WTC11 (cell line): ENCODE measurements around the gene ADGRA1. TPM values are rescaled to one million over a fixed set of nuclear protein-coding genes. Genes with fewer than 3 reads are reported as not detected.

Experiments
- ATAC-seq: fragments of 200-7000 bp; cut with Tn5 transposase; 2 replicates; pipeline ENCODE4 v1.10.0; 2021; ENCODE audit warnings: mild to moderate bottlenecking, moderate library complexity
- CTCF ChIA-PET: fragments of 300-600 bp; sonication (Branson Sonifier 250); formaldehyde crosslinking; loops from one replicate; lab custom pipeline; 2021; ENCODE audit warnings: antibody characterized with exemption; lab: Charles Lee
- POLR2A ChIA-PET: fragments of 350-600 bp; sonication (Branson Sonifier 250); formaldehyde crosslinking; loops from one replicate; lab custom pipeline; 2021; ENCODE audit warnings: antibody characterized with exemption; lab: Charles Lee
- DNase-seq: peaks from one replicate; pipeline ENCODE4 v3.0.0; 2021; ENCODE audit warnings: low spot score
- H3K27ac Mint-ChIP-seq: 2 replicates; pipeline ENCODE4 v1.8.0; 2021; ENCODE audit warnings: mixed read lengths
- H3K27me3 Mint-ChIP-seq: 2 replicates; pipeline ENCODE4 v1.8.0; 2021; ENCODE audit warnings: low read depth, mild to moderate bottlenecking, moderate library complexity, mixed read lengths
- H3K36me3 Mint-ChIP-seq: 2 replicates; pipeline ENCODE4 v1.8.0; 2021; ENCODE audit warnings: mixed read lengths
- H3K4me1 Mint-ChIP-seq: 2 replicates; pipeline ENCODE4 v1.8.0; 2022; ENCODE audit warnings: mixed read lengths
- H3K4me3 Mint-ChIP-seq: 2 replicates; pipeline ENCODE4 v1.8.0; 2021; ENCODE audit warnings: mild to moderate bottlenecking, moderate library complexity, mixed read lengths
- H3K9me3 Mint-ChIP-seq: 2 replicates; pipeline ENCODE4 v1.8.0; 2021; ENCODE audit warnings: mixed read lengths
- ARID4B ChIP-seq: sonication (generic); formaldehyde crosslinking; IDR thresholded peaks from 2 replicates; pipeline ENCODE4 v1.8.0; 2023; ENCODE audit warnings: missing genetic modification reagents, mild to moderate bottlenecking, borderline replicate concordance
- E2F1 ChIP-seq: sonication (generic); formaldehyde crosslinking; IDR thresholded peaks from 2 replicates; pipeline ENCODE4 v1.8.0; 2022; ENCODE audit warnings: mild to moderate bottlenecking, missing genetic modification reagents
- GRHL2 ChIP-seq: fragments of 250-450 bp; sonication (Bioruptor Pico); IDR thresholded peaks from 2 replicates; pipeline ENCODE4 v1.8.0; 2022; ENCODE audit warnings: mild to moderate bottlenecking, moderate library complexity; ENCODE audit not compliant: insufficient replicate concordance, severe bottlenecking
- MAX ChIP-seq: sonication (generic); formaldehyde crosslinking; IDR thresholded peaks from 2 replicates; pipeline ENCODE4 v1.8.0; 2022; ENCODE audit warnings: mild to moderate bottlenecking, missing genetic modification reagents
- SMAD4 ChIP-seq: sonication (generic); formaldehyde crosslinking; IDR thresholded peaks from 2 replicates; pipeline ENCODE4 v1.8.0; 2022; ENCODE audit warnings: mild to moderate bottlenecking, missing genetic modification reagents
- SP1 ChIP-seq: sonication (generic); formaldehyde crosslinking; conservative IDR thresholded peaks from 2 replicates; pipeline ENCODE4 v1.8.1; 2022; ENCODE audit warnings: missing genetic modification reagents
- ZNF219 ChIP-seq: sonication (generic); formaldehyde crosslinking; IDR thresholded peaks from 2 replicates; pipeline ENCODE4 v1.8.0; 2023; ENCODE audit warnings: missing genetic modification reagents, mild to moderate bottlenecking, borderline replicate concordance
- ZNF263 ChIP-seq: sonication (generic); formaldehyde crosslinking; IDR thresholded peaks from 2 replicates; pipeline ENCODE4 v1.8.1; 2022; ENCODE audit warnings: low read depth, mild to moderate bottlenecking, moderate library complexity, missing genetic modification reagents
- ZNF423 ChIP-seq: fragments of 250-450 bp; sonication (Bioruptor Pico); IDR thresholded peaks from 2 replicates; pipeline ENCODE4 v2.1.2; 2022; ENCODE audit warnings: mild to moderate bottlenecking, moderate library complexity
- total RNA-seq: library from RNA; stranded (reverse); gene quantifications from 3 replicates; pipeline ENCODE4 v1.2.3, GENCODE V29; 2021
- TF ChIP-seq, protein P1 (sequence below): sonication (generic); formaldehyde crosslinking; IDR thresholded peaks from 2 replicates; pipeline ENCODE4 v1.8.0; 2022; ENCODE audit warnings: missing genetic modification reagents
- TF ChIP-seq, protein P2 (sequence below): fragments of 200-600 bp; IDR thresholded peaks from 2 replicates; pipeline ENCODE4 v1.8.0; 2022; ENCODE audit warnings: antibody characterized with exemption
- TF ChIP-seq, protein P3 (sequence below): fragments of 250-450 bp; sonication (Bioruptor Pico); IDR thresholded peaks from 2 replicates; pipeline ENCODE4 v2.1.2; 2022; ENCODE audit warnings: mild to moderate bottlenecking, moderate library complexity

Gene ADGRA1
- total RNA-seq, 1 experiment from 2014 or later, result 0.20 TPM

DNA sequence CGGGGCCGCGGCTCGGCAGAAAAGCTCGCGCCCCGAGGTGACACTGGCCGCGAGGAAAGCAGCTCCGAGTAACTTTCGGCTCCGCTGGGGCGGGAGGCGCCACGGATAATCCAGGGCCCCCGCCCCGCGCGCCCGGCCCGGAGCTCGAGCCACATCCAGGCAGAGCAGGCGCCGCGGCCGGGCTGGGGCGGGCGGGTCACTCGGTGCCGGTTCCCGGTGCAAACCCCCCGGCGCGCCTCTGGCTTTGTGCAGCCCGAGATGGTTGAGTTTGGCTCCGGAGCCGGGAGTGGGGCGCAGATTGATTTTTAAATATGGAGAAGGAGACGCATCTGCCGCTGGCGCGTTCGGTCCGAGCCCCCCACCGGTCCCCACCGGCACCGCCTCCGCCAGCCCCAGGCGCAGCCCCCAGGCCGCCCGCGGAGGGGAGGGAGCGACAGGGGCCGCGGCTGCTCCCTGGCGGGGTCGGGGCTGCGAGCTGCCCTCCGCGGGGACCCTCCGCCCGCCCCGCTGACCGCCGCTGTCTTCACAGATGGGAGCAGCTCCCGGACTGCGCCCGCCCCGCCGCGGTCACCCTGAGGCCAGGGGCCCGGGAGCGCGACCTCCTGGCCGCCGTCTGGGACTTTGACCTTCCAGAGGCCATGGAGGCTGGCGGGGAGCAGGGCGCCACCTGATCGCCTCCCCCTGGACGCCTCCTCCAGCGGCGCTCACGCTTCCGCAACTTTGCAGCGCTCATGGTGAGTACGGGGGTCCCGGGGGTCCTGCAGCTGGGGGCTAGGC, 643 bp downstream of the ADGRA1 start (continued):
- TF ChIP-seq MAX (CRISPR knock-in tag) (no peak), ZNF219 (CRISPR knock-in tag) (no peak), ZNF263 (CRISPR knock-in tag) (0 out of 2 replicates have a peak, but pooled peaks have one; percentile 37)
- TF ChIP-seq, protein P1, sequence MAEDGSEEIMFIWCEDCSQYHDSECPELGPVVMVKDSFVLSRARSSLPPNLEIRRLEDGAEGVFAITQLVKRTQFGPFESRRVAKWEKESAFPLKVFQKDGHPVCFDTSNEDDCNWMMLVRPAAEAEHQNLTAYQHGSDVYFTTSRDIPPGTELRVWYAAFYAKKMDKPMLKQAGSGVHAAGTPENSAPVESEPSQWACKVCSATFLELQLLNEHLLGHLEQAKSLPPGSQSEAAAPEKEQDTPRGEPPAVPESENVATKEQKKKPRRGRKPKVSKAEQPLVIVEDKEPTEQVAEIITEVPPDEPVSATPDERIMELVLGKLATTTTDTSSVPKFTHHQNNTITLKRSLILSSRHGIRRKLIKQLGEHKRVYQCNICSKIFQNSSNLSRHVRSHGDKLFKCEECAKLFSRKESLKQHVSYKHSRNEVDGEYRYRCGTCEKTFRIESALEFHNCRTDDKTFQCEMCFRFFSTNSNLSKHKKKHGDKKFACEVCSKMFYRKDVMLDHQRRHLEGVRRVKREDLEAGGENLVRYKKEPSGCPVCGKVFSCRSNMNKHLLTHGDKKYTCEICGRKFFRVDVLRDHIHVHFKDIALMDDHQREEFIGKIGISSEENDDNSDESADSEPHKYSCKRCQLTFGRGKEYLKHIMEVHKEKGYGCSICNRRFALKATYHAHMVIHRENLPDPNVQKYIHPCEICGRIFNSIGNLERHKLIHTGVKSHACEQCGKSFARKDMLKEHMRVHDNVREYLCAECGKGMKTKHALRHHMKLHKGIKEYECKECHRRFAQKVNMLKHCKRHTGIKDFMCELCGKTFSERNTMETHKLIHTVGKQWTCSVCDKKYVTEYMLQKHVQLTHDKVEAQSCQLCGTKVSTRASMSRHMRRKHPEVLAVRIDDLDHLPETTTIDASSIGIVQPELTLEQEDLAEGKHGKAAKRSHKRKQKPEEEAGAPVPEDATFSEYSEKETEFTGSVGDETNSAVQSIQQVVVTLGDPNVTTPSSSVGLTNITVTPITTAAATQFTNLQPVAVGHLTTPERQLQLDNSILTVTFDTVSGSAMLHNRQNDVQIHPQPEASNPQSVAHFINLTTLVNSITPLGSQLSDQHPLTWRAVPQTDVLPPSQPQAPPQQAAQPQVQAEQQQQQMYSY (CRISPR knock-in tag), result no peak
- TF ChIP-seq, protein P2, sequence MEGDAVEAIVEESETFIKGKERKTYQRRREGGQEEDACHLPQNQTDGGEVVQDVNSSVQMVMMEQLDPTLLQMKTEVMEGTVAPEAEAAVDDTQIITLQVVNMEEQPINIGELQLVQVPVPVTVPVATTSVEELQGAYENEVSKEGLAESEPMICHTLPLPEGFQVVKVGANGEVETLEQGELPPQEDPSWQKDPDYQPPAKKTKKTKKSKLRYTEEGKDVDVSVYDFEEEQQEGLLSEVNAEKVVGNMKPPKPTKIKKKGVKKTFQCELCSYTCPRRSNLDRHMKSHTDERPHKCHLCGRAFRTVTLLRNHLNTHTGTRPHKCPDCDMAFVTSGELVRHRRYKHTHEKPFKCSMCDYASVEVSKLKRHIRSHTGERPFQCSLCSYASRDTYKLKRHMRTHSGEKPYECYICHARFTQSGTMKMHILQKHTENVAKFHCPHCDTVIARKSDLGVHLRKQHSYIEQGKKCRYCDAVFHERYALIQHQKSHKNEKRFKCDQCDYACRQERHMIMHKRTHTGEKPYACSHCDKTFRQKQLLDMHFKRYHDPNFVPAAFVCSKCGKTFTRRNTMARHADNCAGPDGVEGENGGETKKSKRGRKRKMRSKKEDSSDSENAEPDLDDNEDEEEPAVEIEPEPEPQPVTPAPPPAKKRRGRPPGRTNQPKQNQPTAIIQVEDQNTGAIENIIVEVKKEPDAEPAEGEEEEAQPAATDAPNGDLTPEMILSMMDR, result no peak

GRCh38 chr10:133088956-133089800, 1.5 kb downstream of the ADGRA1 start:
- ATAC-seq (no peak), DNase-seq (no peak)
- Mint-ChIP-seq H3K9me3 (no peaks in the 10 kb centered on the region), H3K27me3 (peaks cover 42% of the 10 kb centered on the region), H3K4me1 (peaks cover 2% of the 10 kb centered on the region; the same call in 1 of the 2 replicates), H3K4me3 (peak overlapping the region; percentile 35; the same call in 1 of the 2 replicates), H3K27ac (no peak overlapping the region; the same call in 1 of the 2 replicates), H3K36me3 (no peaks in the 10 kb centered on the region)
- ChIA-PET CTCF (interaction anchor here (0.6 to 1.4 kb wide), 2 partner anchors 43 to 150 kb away, joined by 3 to 6 read pairs; no protein-coding TSS in a partner anchor), POLR2A (no interaction called here)
- TF ChIP-seq GRHL2 (CRISPR knock-in tag) (no peak), ARID4B (CRISPR knock-in tag) (no peak), SMAD4 (CRISPR knock-in tag) (no peak), ZNF423 (CRISPR knock-in tag) (no peak), SP1 (CRISPR knock-in tag) (no peak), E2F1 (no peak)
- TF ChIP-seq, protein P3, sequence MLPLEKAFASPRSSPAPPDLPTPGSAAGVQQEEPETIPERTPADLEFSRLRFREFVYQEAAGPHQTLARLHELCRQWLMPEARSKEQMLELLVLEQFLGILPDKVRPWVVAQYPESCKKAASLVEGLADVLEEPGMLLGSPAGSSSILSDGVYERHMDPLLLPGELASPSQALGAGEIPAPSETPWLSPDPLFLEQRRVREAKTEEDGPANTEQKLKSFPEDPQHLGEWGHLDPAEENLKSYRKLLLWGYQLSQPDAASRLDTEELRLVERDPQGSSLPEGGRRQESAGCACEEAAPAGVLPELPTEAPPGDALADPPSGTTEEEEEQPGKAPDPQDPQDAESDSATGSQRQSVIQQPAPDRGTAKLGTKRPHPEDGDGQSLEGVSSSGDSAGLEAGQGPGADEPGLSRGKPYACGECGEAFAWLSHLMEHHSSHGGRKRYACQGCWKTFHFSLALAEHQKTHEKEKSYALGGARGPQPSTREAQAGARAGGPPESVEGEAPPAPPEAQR, result no peak
